Psoas muscle (tissue), 8 donors: ENCODE data around the gene COL15A1. TPM values are rescaled to one million over a fixed set of nuclear protein-coding genes. Genes with fewer than 3 reads are reported as not detected.

Source experiments
- ATAC-seq, 4 donors: fragments of 200-7000 bp; cut with Tn5 transposase; one replicate each; pipeline ENCODE4 v1.9.1; 2020; ENCODE audit warnings: moderate library complexity in 3 of 4, mild to moderate bottlenecking in 2 of 4
- DNase-seq, 2 donors: peaks; one replicate each; pipeline ENCODE4 v3.0.0-alpha.2; 2020
- H3K27ac ChIP-seq: fragments of 200-600 bp; one replicate; pipeline ENCODE4 v1.8.0; 2022
- H3K27me3 ChIP-seq, 3 donors: fragments of 200-600 bp in 1 of 3; one replicate each; pipeline versions ENCODE4 v1.6.1 to v1.8.0; 2013 to 2022; ENCODE audit warnings: low read length in 2 of 3, mild to moderate bottlenecking in 2 of 3, moderate library complexity in 1 of 3; ENCODE audit not compliant: insufficient read depth in 3 of 3
- H3K36me3 ChIP-seq, 2 donors: fragments of 200-600 bp in 1 of 2; one replicate each; pipeline versions ENCODE4 v1.6.1 to v1.8.0; 2013 to 2022; ENCODE audit warnings: low read depth in 1 of 2, mild to moderate bottlenecking in 1 of 2, moderate library complexity in 1 of 2; ENCODE audit not compliant: insufficient read depth in 1 of 2
- H3K4me1 ChIP-seq: fragments of 200-600 bp; one replicate; pipeline ENCODE4 v1.8.0; 2022
- H3K4me3 ChIP-seq: fragments of 200-600 bp; one replicate; pipeline ENCODE4 v1.8.0; 2022; ENCODE audit warnings: mild to moderate bottlenecking
- H3K9me3 ChIP-seq: fragments of 200-600 bp; one replicate; pipeline ENCODE4 v1.8.0; 2022
- CTCF ChIP-seq: fragments of 200-600 bp; IDR thresholded peaks from one replicate; pipeline ENCODE4 v1.8.0; 2022; ENCODE audit warnings: antibody characterized with exemption
- WGBS, 3 donors: extraction: QIAGEN DNeasy Blood & Tissue Kit; methylation state at CpG; one replicate each; pipeline versions ENCODE4 v1.1.6 to v1.1.7; 2013; 5-methylcytosine and 5-hydroxymethylcytosine counted together
- intact Hi-C, 2 donors: fragments of 100-400 bp; cut with DNase I; formaldehyde crosslinking; loops; one replicate each; pipeline versions ENCODE4 v1.11.0 to v1.14.2; 2022
- polyA plus RNA-seq, 3 donors: library from polyadenylated mRNA; stranded (reverse); fragments of 200-250 nt; gene quantifications; one replicate each; pipeline ENCODE4 v1.2.3, GENCODE V29; 2013
- total RNA-seq, 4 donors: library from RNA; stranded (reverse); fragmentation: NEBNext Ultra II Directional in 2 of 4; extraction: Animal tissue kit (Norgen Biotek cat#: 25700) in 2 of 4; gene quantifications; one replicate each; pipeline versions ENCODE4 v1.2.1 to v1.2.4, GENCODE V29; 2021 to 2023
- donor health status: healthy with polysubstance abuse.
- donor health status: DM: no; HTN: no; CAD: no; lungs with moderate emphysema.
- donor health status: Bipolar disorder and iron deficiency.
- donor health status: healthy.
- donor health status: DM: yes; HTN: yes; CAD: no.
- donor health status: DM: no; HTN: no; CAD: no.
- donor health status: DM: no; HTN: no; CAD: no.
- donor health status: DM: yes; HTN: yes; CAD: no.

Gene COL15A1
- total and polyA plus RNA-seq, 7 donors: 2.9 to 34.7 (median 7.5) TPM

- DNase-seq: no peak
- Histone ChIP-seq H3K36me3 (peaks cover 2 to 9% of the 10 kb centered on the region in 2 donors), H3K4me1 (no peaks in the 10 kb centered on the region), H3K27me3 (no peaks in the 10 kb centered on the region), H3K27ac (no peak overlapping the region), H3K9me3 (no peaks in the 10 kb centered on the region), H3K4me3 (no peak overlapping the region)
- no peak for TF ChIP-seq CTCF
- intact Hi-C loops: no loop called here
- WGBS, 3 donors: 87 to 96% (median 95%) methylated on average over 2 of the region's 2 CpGs
- ATAC-seq: no peak
Observed at GRCh38 chr9:99054581-99054980, 110.9 kb downstream of the COL15A1 start.

GRCh38 chr9:99055384-99055783 is 111.7 kb downstream of the COL15A1 start:
- WGBS, 3 donors: 81 to 91% (median 91%) methylated on average over 1 of the region's 1 CpG
- Histone ChIP-seq H3K27ac (no peak overlapping the region), H3K27me3 (no peaks in the 10 kb centered on the region), H3K4me3 (no peak overlapping the region), H3K4me1 (no peaks in the 10 kb centered on the region), H3K9me3 (no peaks in the 10 kb centered on the region), H3K36me3 (peaks cover 2 to 9% of the 10 kb centered on the region in 2 donors)
- intact Hi-C loops: no loop called here
- no peak for ATAC-seq
- DNase-seq: no peak
- no peak for TF ChIP-seq CTCF

- no peaks in the 10 kb centered on the region for H3K4me1 ChIP-seq
- no peak for TF ChIP-seq CTCF
- no peak overlapping the region for H3K27ac ChIP-seq
Observed at GRCh38 chr9:99056186-99056585, 112.5 kb downstream of the COL15A1 start.

GRCh38 chr9:99056886-99057664 is 113.4 kb downstream of the COL15A1 start:
- intact Hi-C loops: no loop called here
- ATAC-seq (no peak), DNase-seq (no peak)
- no peaks in the 10 kb centered on the region for H3K27me3 ChIP-seq
- WGBS, 3 donors: 77 to 87% (median 83%) methylated on average over 5 of the region's 5 CpGs
- peaks cover 2 to 13% of the 10 kb centered on the region in 2 donors for H3K36me3 ChIP-seq
- H3K4me1 ChIP-seq: no peaks in the 10 kb centered on the region
- no peak overlapping the region for H3K27ac ChIP-seq
- TF ChIP-seq CTCF: no peak
- no peaks in the 10 kb centered on the region for H3K9me3 ChIP-seq
- no peak overlapping the region for H3K4me3 ChIP-seq

More at GRCh38 chr9:99056186-99056585, 112.5 kb downstream of the COL15A1 start:
- Histone ChIP-seq H3K4me3 (no peak overlapping the region), H3K27me3 (no peaks in the 10 kb centered on the region), H3K9me3 (no peaks in the 10 kb centered on the region), H3K36me3 (peaks cover 2 to 13% of the 10 kb centered on the region in 2 donors)
- ATAC-seq: no peak
- no peak for DNase-seq
- intact Hi-C loops: no loop called here
- WGBS, 3 donors: 91 to 94% (median 93%) methylated on average over 6 of the region's 6 CpGs
